WTC11 (cell line): ENCODE data around the gene TFEB. TPM values are rescaled to one million over a fixed set of nuclear protein-coding genes. Genes with fewer than 3 reads are reported as not detected.

Experiments used
- ATAC-seq: fragments of 200-7000 bp; cut with Tn5 transposase; 2 replicates; pipeline ENCODE4 v1.10.0; 2021; ENCODE audit warnings: mild to moderate bottlenecking, moderate library complexity
- CTCF ChIA-PET: fragments of 300-600 bp; sonication (Branson Sonifier 250); formaldehyde crosslinking; loops from one replicate; lab custom pipeline; 2021; ENCODE audit warnings: antibody characterized with exemption; lab: Charles Lee
- POLR2A ChIA-PET: fragments of 350-600 bp; sonication (Branson Sonifier 250); formaldehyde crosslinking; loops from one replicate; lab custom pipeline; 2021; ENCODE audit warnings: antibody characterized with exemption; lab: Charles Lee
- DNase-seq: peaks from one replicate; pipeline ENCODE4 v3.0.0; 2021; ENCODE audit warnings: low spot score
- H3K27ac Mint-ChIP-seq: 2 replicates; pipeline ENCODE4 v1.8.0; 2021; ENCODE audit warnings: mixed read lengths
- H3K27me3 Mint-ChIP-seq: 2 replicates; pipeline ENCODE4 v1.8.0; 2021; ENCODE audit warnings: low read depth, mild to moderate bottlenecking, moderate library complexity, mixed read lengths
- H3K36me3 Mint-ChIP-seq: 2 replicates; pipeline ENCODE4 v1.8.0; 2021; ENCODE audit warnings: mixed read lengths
- H3K4me1 Mint-ChIP-seq: 2 replicates; pipeline ENCODE4 v1.8.0; 2022; ENCODE audit warnings: mixed read lengths
- H3K4me3 Mint-ChIP-seq: 2 replicates; pipeline ENCODE4 v1.8.0; 2021; ENCODE audit warnings: mild to moderate bottlenecking, moderate library complexity, mixed read lengths
- H3K9me3 Mint-ChIP-seq: 2 replicates; pipeline ENCODE4 v1.8.0; 2021; ENCODE audit warnings: mixed read lengths
- ATF6 ChIP-seq: sonication (generic); formaldehyde crosslinking; IDR thresholded peaks from 2 replicates; pipeline ENCODE4 v1.8.1; 2023; ENCODE audit warnings: mild to moderate bottlenecking, missing genetic modification reagents
- CBFB ChIP-seq: sonication (generic); formaldehyde crosslinking; IDR thresholded peaks from 2 replicates; pipeline ENCODE4 v1.8.1; 2022; ENCODE audit warnings: mild to moderate bottlenecking, low read depth, missing genetic modification reagents
- CDX4 ChIP-seq: fragments of 250-450 bp; sonication (Bioruptor Pico); IDR thresholded peaks from 2 replicates; pipeline ENCODE4 v1.9.0; 2021; ENCODE audit warnings: moderate library complexity, mild to moderate bottlenecking, inconsistent platforms, borderline replicate concordance
- CREM ChIP-seq: sonication (generic); formaldehyde crosslinking; IDR thresholded peaks from 2 replicates; pipeline ENCODE4 v1.8.1; 2022; ENCODE audit warnings: mild to moderate bottlenecking, missing genetic modification reagents, moderate library complexity
- E2F1 ChIP-seq: sonication (generic); formaldehyde crosslinking; IDR thresholded peaks from 2 replicates; pipeline ENCODE4 v1.8.0; 2022; ENCODE audit warnings: mild to moderate bottlenecking, missing genetic modification reagents
- FOXP1 ChIP-seq: sonication (generic); formaldehyde crosslinking; IDR thresholded peaks from 2 replicates; pipeline ENCODE4 v1.8.0; 2022; ENCODE audit warnings: missing genetic modification reagents, mild to moderate bottlenecking, moderate library complexity, borderline replicate concordance
- FOXP4 ChIP-seq: sonication (generic); formaldehyde crosslinking; IDR thresholded peaks from 2 replicates; pipeline ENCODE4 v1.8.0; 2022; ENCODE audit warnings: mild to moderate bottlenecking, missing genetic modification reagents
- GTF2I ChIP-seq: fragments of 250-450 bp; sonication (Bioruptor Pico); conservative IDR thresholded peaks from 2 replicates; pipeline ENCODE4 v1.4.0; 2021; ENCODE audit warnings: mild to moderate bottlenecking
- HMGA2 ChIP-seq: fragments of 250-450 bp; sonication (Bioruptor Pico); IDR thresholded peaks from 2 replicates; pipeline ENCODE4 v1.4.0; 2021; ENCODE audit warnings: mild to moderate bottlenecking, moderate library complexity
- MAX ChIP-seq: sonication (generic); formaldehyde crosslinking; IDR thresholded peaks from 2 replicates; pipeline ENCODE4 v1.8.0; 2022; ENCODE audit warnings: mild to moderate bottlenecking, missing genetic modification reagents
- MXD4 ChIP-seq: fragments of 250-450 bp; sonication (Bioruptor Pico); IDR thresholded peaks from 2 replicates; pipeline ENCODE4 v1.8.0; 2021; ENCODE audit warnings: mild to moderate bottlenecking, moderate library complexity, borderline replicate concordance
- MYBL2 ChIP-seq: sonication (generic); formaldehyde crosslinking; IDR thresholded peaks from 2 replicates; pipeline ENCODE4 v1.8.1; 2023; ENCODE audit warnings: mild to moderate bottlenecking, moderate library complexity, missing genetic modification reagents
- NR2C2 ChIP-seq: sonication (generic); formaldehyde crosslinking; IDR thresholded peaks from 2 replicates; pipeline ENCODE4 v1.8.0; 2022; ENCODE audit warnings: mild to moderate bottlenecking, missing genetic modification reagents
- ZNF121 ChIP-seq: sonication (generic); formaldehyde crosslinking; IDR thresholded peaks from 2 replicates; pipeline ENCODE4 v1.8.0; 2023; ENCODE audit warnings: missing genetic modification reagents
- ZNF532 ChIP-seq: fragments of 250-450 bp; sonication (Bioruptor Pico); IDR thresholded peaks from 2 replicates; pipeline ENCODE4 v1.9.0; 2021; ENCODE audit warnings: mild to moderate bottlenecking, borderline replicate concordance
- total RNA-seq: library from RNA; stranded (reverse); gene quantifications from 3 replicates; pipeline ENCODE4 v1.2.3, GENCODE V29; 2021

TFEB gene
- total RNA-seq, 1 experiment from 2014 or later: 3.9 TPM

GRCh38 chr6:41692080-41692675 lies 43.2 kb downstream of the TFEB start:
- H3K27ac Mint-ChIP-seq: no peak overlapping the region
- no peak for TF ChIP-seq MAX (CRISPR knock-in tag)
- TF ChIP-seq ZNF532 (CRISPR knock-in tag): no peak
- H3K36me3 Mint-ChIP-seq: no peaks in the 10 kb centered on the region
- no peak for ATAC-seq
- H3K4me3 Mint-ChIP-seq: no peak overlapping the region
- H3K4me1 Mint-ChIP-seq: peaks cover 13% of the 10 kb centered on the region
- CTCF ChIA-PET: interaction anchor here (1.2 to 1.6 kb wide), 2 partner anchors 9 to 89 kb away, joined by 3 to 5 read pairs; no protein-coding TSS in a partner anchor
- no peaks in the 10 kb centered on the region; the same call in 1 of the 2 replicates for H3K27me3 Mint-ChIP-seq
- DNase-seq: no peak
- POLR2A ChIA-PET: interaction anchor here (0.5 kb wide), 1 partner anchor 225 kb away, joined by 5 read pairs; no protein-coding TSS in a partner anchor
- no peaks in the 10 kb centered on the region for H3K9me3 Mint-ChIP-seq

- peaks cover 19% of the 10 kb centered on the region for H3K4me1 Mint-ChIP-seq
- H3K27me3 Mint-ChIP-seq: peaks cover 2% of the 10 kb centered on the region
- no peaks in the 10 kb centered on the region for H3K9me3 Mint-ChIP-seq
- ChIA-PET CTCF (interaction anchor here (0.6 to 1.6 kb wide), 3 partner anchors 8 to 89 kb away, joined by 3 to 5 read pairs (median 4); no protein-coding TSS in a partner anchor), POLR2A (interaction anchor here (0.5 kb wide), 1 partner anchor 224 kb away, joined by 5 read pairs; no protein-coding TSS in a partner anchor)
- no peaks in the 10 kb centered on the region for H3K36me3 Mint-ChIP-seq
- DNase-seq (no peak), ATAC-seq (peak; percentile 25)
- no peak overlapping the region for H3K4me3 Mint-ChIP-seq
- H3K27ac Mint-ChIP-seq: no peak overlapping the region
- TF ChIP-seq ZNF121 (CRISPR knock-in tag) (no peak), GTF2I (CRISPR knock-in tag) (peak; percentile 86)
These were observed 43.9 kb downstream of the TFEB start for GRCh38 chr6:41691426-41692079.

GRCh38 chr6:41690541-41691330 lies 44.7 kb downstream of the TFEB start:
- no peak for ATAC-seq
- CTCF ChIA-PET: interaction anchor here (0.6 to 2.4 kb wide), 5 partner anchors 8 to 16 kb away, joined by 3 to 16 read pairs (median 5); no protein-coding TSS in a partner anchor
- Mint-ChIP-seq H3K27me3 (peaks cover 3% of the 10 kb centered on the region), H3K36me3 (no peaks in the 10 kb centered on the region), H3K9me3 (no peaks in the 10 kb centered on the region), H3K4me3 (no peak overlapping the region), H3K4me1 (peaks cover 19% of the 10 kb centered on the region), H3K27ac (no peak overlapping the region)
- POLR2A ChIA-PET: no interaction called here
- no peak for DNase-seq
- TF ChIP-seq CDX4 (no peak), ATF6 (no peak), CREM (CRISPR knock-in tag) (no peak), HMGA2 (CRISPR knock-in tag) (no peak), MYBL2 (CRISPR knock-in tag) (no peak), MXD4 (CRISPR knock-in tag) (no peak), FOXP4 (no peak), CBFB (CRISPR knock-in tag) (no peak), NR2C2 (no peak), FOXP1 (no peak), E2F1 (CRISPR knock-in tag) (no peak)
